KMS-11 (cell line): ENCODE measurements around the gene EXOSC10.

Experiments
- H2AFZ ChIP-seq: fragments of 200-600 bp; sonication (generic); 2 replicates; pipeline ENCODE4 v1.6.1; 2016; ENCODE audit warnings: antibody characterized with exemption, mixed run types, low read depth
- H3K27ac ChIP-seq: fragments of 200-600 bp; sonication (generic); 2 replicates; pipeline ENCODE4 v1.6.1; 2016; ENCODE audit warnings: mild to moderate bottlenecking, mixed run types
- H3K27me3 ChIP-seq: fragments of 200-600 bp; sonication (generic); 2 replicates; pipeline ENCODE4 v1.6.1; 2017; ENCODE audit warnings: mild to moderate bottlenecking, low read depth, mixed run types, moderate library complexity; ENCODE audit not compliant: insufficient read depth
- H3K36me3 ChIP-seq: fragments of 200-600 bp; sonication (generic); 2 replicates; pipeline ENCODE4 v1.6.1; 2017; ENCODE audit warnings: mild to moderate bottlenecking, mixed run types; ENCODE audit not compliant: insufficient read depth
- H3K4me1 ChIP-seq: fragments of 200-600 bp; sonication (generic); 2 replicates; pipeline ENCODE4 v1.6.1; 2016; ENCODE audit warnings: mild to moderate bottlenecking, low read depth, mixed run types; ENCODE audit not compliant: poor library complexity, severe bottlenecking
- H3K4me2 ChIP-seq: fragments of 200-600 bp; sonication (generic); 2 replicates; pipeline ENCODE4 v1.7.0; 2016; ENCODE audit warnings: mild to moderate bottlenecking, mixed run types
- H3K4me3 ChIP-seq: fragments of 200-600 bp; sonication (generic); IDR thresholded peaks from 2 replicates; pipeline ENCODE4 v1.6.1; 2017; ENCODE audit warnings: low read depth, low read length, mixed read lengths; ENCODE audit not compliant: insufficient read depth
- H3K79me2 ChIP-seq: fragments of 200-600 bp; sonication (generic); 2 replicates; pipeline ENCODE4 v1.6.1; 2016; ENCODE audit warnings: low read depth, mixed run types; ENCODE audit not compliant: insufficient read depth
- H3K9ac ChIP-seq: fragments of 200-600 bp; sonication (generic); 2 replicates; pipeline ENCODE4 v1.6.1; 2016; ENCODE audit warnings: mild to moderate bottlenecking, mixed run types
- H4K20me1 ChIP-seq: fragments of 200-600 bp; sonication (generic); 2 replicates; pipeline ENCODE4 v1.6.1; 2016; ENCODE audit warnings: mild to moderate bottlenecking, mixed run types; ENCODE audit not compliant: insufficient read depth
- TF ChIP-seq, protein P1 (sequence below): fragments of 200-600 bp; sonication (generic); conservative IDR thresholded peaks from 2 replicates; pipeline ENCODE4 v1.6.1; 2017; ENCODE audit warnings: low read depth, mild to moderate bottlenecking, antibody characterized with exemption, low read length, moderate library complexity, mixed read lengths

Gene EXOSC10

DNA sequence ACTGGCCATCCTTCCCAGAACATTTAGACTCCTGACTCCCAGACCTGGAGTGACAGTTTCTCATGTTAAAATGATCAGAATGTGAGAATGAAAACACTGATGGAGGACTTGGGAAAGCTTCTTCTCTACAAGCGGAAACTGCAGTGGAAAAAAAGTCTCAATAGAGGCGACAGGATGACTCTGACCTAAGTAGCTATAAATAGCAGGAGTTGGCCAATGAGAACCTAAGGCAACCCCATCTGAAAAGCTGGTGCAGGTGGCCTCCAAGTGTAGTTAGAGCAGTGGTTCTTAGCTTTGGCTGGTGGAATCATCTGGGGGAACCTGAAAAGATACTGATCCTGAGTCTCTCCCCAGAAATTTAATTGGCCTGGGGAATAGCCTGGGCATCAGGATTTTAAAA is 44.2 kb upstream of the EXOSC10 start:
- no peak overlapping the region for H3K4me2 ChIP-seq
- H3K27ac ChIP-seq = no peak overlapping the region
- no peak overlapping the region for H2AFZ ChIP-seq
- H3K4me1 ChIP-seq = peaks cover 3% of the 10 kb centered on the region
- H3K9ac ChIP-seq = no peak overlapping the region
- no peak overlapping the region for H3K4me3 ChIP-seq
- no peaks in the 10 kb centered on the region for H3K27me3 ChIP-seq
- no peaks in the 10 kb centered on the region for H3K36me3 ChIP-seq
- TF ChIP-seq, protein P1, sequence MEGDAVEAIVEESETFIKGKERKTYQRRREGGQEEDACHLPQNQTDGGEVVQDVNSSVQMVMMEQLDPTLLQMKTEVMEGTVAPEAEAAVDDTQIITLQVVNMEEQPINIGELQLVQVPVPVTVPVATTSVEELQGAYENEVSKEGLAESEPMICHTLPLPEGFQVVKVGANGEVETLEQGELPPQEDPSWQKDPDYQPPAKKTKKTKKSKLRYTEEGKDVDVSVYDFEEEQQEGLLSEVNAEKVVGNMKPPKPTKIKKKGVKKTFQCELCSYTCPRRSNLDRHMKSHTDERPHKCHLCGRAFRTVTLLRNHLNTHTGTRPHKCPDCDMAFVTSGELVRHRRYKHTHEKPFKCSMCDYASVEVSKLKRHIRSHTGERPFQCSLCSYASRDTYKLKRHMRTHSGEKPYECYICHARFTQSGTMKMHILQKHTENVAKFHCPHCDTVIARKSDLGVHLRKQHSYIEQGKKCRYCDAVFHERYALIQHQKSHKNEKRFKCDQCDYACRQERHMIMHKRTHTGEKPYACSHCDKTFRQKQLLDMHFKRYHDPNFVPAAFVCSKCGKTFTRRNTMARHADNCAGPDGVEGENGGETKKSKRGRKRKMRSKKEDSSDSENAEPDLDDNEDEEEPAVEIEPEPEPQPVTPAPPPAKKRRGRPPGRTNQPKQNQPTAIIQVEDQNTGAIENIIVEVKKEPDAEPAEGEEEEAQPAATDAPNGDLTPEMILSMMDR = no peak
- H3K79me2 ChIP-seq = no peaks in the 10 kb centered on the region
- H4K20me1 ChIP-seq = no peaks in the 10 kb centered on the region

DNA sequence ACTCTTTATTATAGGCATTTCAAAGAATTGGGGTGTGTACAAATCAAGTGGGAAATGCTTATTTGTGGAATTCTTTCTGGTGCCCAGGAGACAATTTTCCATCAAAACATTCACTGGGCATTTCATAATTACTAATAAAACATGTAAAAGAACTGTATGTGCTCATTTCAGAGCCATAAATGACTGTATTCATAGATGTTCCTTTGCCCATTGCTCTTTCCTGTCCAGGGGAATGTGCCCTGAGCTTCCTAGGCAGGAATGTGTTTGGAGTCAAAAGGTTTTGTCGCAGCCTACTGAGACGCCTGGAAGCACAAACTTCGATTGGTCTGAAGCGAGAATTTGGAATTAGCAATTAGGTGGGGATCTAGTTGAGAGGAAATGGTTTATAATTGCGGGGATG is 43.7 kb upstream of the EXOSC10 start:
- Histone ChIP-seq H3K27me3 (no peaks in the 10 kb centered on the region), H3K36me3 (no peaks in the 10 kb centered on the region), H3K4me2 (no peak overlapping the region), H3K27ac (no peak overlapping the region), H2AFZ (no peak overlapping the region), H3K4me1 (peaks cover 3% of the 10 kb centered on the region), H3K79me2 (no peaks in the 10 kb centered on the region), H3K9ac (no peak overlapping the region), H4K20me1 (no peaks in the 10 kb centered on the region), H3K4me3 (no peak overlapping the region)
- TF ChIP-seq, protein P1 = no peak

DNA sequence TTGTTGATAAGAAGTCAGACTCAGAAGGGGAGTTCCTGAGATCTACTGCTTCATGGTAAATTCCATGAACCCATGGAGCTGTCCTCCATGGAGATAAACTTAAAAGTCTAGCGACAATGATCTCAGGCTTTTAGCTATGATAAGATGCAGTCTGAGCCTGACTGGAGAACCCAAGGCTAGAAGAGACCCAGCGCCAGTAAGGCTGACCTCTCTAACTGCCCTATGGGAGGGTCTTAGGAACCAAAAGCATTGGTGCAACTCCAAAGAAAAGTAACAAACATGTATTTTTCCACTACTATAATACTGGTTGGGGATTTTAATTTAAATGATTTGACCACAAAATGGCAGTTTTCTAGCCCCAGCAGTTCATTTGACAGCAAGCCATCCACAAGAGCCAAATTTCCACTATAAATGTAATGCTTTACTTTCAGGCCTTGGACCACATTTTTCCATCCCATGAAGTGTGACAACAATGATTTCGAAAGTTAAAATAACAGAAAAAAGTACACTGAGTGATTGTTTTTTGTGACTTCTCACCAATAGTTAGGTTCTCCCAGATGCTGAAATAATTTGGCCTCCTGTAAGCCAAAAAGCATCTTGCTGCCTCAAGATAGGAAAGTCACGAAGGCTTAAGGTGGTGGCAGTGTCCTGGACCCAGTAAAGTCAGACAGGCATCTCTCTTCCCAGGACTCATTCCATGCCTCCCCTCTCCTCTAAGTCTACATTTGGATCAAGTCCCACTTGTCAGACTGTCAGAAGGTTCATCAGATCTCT is 43.1 kb upstream of the EXOSC10 start:
- H3K27ac ChIP-seq = no peak overlapping the region
- H3K36me3 ChIP-seq = no peaks in the 10 kb centered on the region
- peaks cover 3% of the 10 kb centered on the region for H3K4me1 ChIP-seq
- no peaks in the 10 kb centered on the region for H4K20me1 ChIP-seq
- no peak overlapping the region for H3K4me3 ChIP-seq
- H2AFZ ChIP-seq = no peak overlapping the region
- H3K27me3 ChIP-seq = no peaks in the 10 kb centered on the region
- no peak overlapping the region for H3K9ac ChIP-seq
- TF ChIP-seq, protein P1 = no peak
- H3K79me2 ChIP-seq = no peaks in the 10 kb centered on the region
- no peak overlapping the region for H3K4me2 ChIP-seq

DNA sequence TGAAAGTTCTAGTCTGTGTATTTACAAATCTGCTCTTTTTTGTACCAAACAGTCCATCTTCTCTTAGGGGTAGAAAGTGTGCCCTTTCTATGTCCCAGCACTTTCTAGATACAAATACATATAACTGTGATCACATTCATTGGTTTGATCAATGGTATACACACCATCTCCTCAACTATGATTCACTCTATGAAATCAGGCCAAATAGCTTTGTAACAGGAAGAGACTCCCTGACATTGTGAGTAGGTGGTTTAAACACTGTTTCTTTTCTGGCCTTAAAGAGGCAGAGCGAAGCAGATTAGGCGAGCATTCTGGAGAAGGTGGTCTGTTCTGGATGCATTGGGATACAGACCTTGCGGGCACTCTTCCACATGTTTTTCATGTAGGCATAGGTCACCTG is 39.3 kb upstream of the EXOSC10 start:
- H2AFZ ChIP-seq = no peak overlapping the region
- TF ChIP-seq, protein P1 = no peak
- H3K36me3 ChIP-seq = no peaks in the 10 kb centered on the region
- H3K9ac ChIP-seq = no peak overlapping the region
- H3K4me3 ChIP-seq = no peak overlapping the region
- H3K79me2 ChIP-seq = no peaks in the 10 kb centered on the region
- H3K4me2 ChIP-seq = no peak overlapping the region
- no peaks in the 10 kb centered on the region for H4K20me1 ChIP-seq
- H3K4me1 ChIP-seq = peaks cover under 1% of the 10 kb centered on the region
- H3K27ac ChIP-seq = no peak overlapping the region
- no peaks in the 10 kb centered on the region for H3K27me3 ChIP-seq
